Kidney tubule cell (primary cell): ENCODE data around the gene LTBR.

Experiments
- DNase-seq: peaks from one replicate; pipeline ENCODE4 v3.0.0-alpha.2; 2018; ENCODE audit warnings: low spot score

LTBR gene

GRCh38 chr12:6384499-6385436 is 806 bp downstream of the LTBR start:
- DNase-seq: no peak

GRCh38 chr12:6386038-6386437 is 2.1 kb downstream of the LTBR start:
- DNase-seq: no peak

- no peak for DNase-seq
Observed at GRCh38 chr12:6386491-6386890, 2.5 kb downstream of the LTBR start.

GRCh38 chr12:6387541-6387940 is 3.6 kb downstream of the LTBR start:
- DNase-seq: no peak

- DNase-seq: no peak
Observed at GRCh38 chr12:6390084-6390799, 6.3 kb downstream of the LTBR start.

GRCh38 chr12:6391013-6391412 is 7.1 kb downstream of the LTBR start:
- no peak for DNase-seq

- DNase-seq: no peak
Observed at GRCh38 chr12:6392504-6392903, 8.5 kb downstream of the LTBR start.

GRCh38 chr12:6393109-6393508 is 9.1 kb downstream of the LTBR start:
- DNase-seq: no peak

- no peak for DNase-seq
Observed at GRCh38 chr12:6394398-6394797, 10.4 kb downstream of the LTBR start.

- no peak for DNase-seq
Observed at GRCh38 chr12:6396031-6396430, 12.1 kb downstream of the LTBR start.

GRCh38 chr12:6399884-6400644 is 16.1 kb downstream of the LTBR start:
- no peak for DNase-seq

- no peak for DNase-seq
Observed at GRCh38 chr12:6404390-6404789, 20.4 kb downstream of the LTBR start.

- no peak for DNase-seq
Observed at GRCh38 chr12:6405963-6406362, 22.0 kb downstream of the LTBR start.

- no peak for DNase-seq
Observed at GRCh38 chr12:6407236-6407954, 23.4 kb downstream of the LTBR start.

GRCh38 chr12:6416596-6416995 is 32.6 kb downstream of the LTBR start:
- DNase-seq: no peak

GRCh38 chr12:6418796-6419195 is 34.8 kb downstream of the LTBR start:
- peak; percentile 6 for DNase-seq

GRCh38 chr12:6420364-6420763 is 36.4 kb downstream of the LTBR start:
- no peak for DNase-seq

GRCh38 chr12:6423267-6424007 is 39.5 kb downstream of the LTBR start:
- DNase-seq: peak; percentile 90

GRCh38 chr12:6424008-6424347 is 40.0 kb downstream of the LTBR start:
- DNase-seq: peak; percentile 33

- DNase-seq: no peak
Observed at GRCh38 chr12:6424866-6425265, 40.9 kb downstream of the LTBR start.
